ENCODE data around the gene ZNF579. TPM values are rescaled to one million over a fixed set of nuclear protein-coding genes. Genes with fewer than 3 reads are reported as not detected.
A peak's percentile ranks its signal among the peaks of the same experiment; 100 is the strongest.

Gene ZNF579
- total RNA-seq, 1 donor from 2014 or later = 58.0 TPM

DNA sequence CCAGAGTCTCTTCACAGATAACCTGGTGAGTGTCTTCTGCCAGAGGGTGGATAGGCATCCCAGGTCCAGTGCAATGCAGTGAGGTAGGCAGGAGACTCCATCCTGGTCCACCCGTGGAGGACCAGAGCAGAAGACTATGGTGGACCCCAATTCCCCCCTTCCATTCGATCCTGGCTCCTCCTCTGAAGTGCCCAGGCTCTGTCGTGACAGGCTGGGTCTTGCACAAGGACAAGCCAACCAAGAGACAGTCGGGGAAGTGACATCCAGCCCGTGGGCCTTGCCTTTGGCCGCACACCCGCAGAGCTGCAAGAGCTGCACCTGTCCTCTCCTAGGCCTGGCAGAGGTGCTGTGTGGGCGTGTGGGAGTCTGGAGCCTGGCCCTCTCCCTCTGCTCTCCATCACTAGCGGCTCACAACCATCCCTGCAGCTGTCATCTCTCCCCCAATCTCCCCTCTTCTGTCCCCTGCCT lies 40.6 kb upstream of the ZNF579 start:
- H3K79me2 ChIP-seq (ENCODE audit: insufficient read depth, low read length) = peaks cover 8% of the 10 kb centered on the region
- Mint-ChIP-seq H3K4me1 (ENCODE audit: low read depth, unreplicated experiment) (peaks cover 6% of the 10 kb centered on the region), H3K36me3 (ENCODE audit: low read depth, unreplicated experiment) (peaks cover 8% of the 10 kb centered on the region), H3K27me3 (ENCODE audit: low read depth, unreplicated experiment) (no peaks in the 10 kb centered on the region), H3K27ac (ENCODE audit: unreplicated experiment) (no peak overlapping the region), H3K9me3 (ENCODE audit: unreplicated experiment) (no peaks in the 10 kb centered on the region), H3K4me3 (ENCODE audit: unreplicated experiment) (no peak overlapping the region)
- no peaks in the 10 kb centered on the region for H3K4me1 ChIP-seq (ENCODE audit: insufficient read depth, low read length)
- H3K9me3 ChIP-seq (ENCODE audit: insufficient read depth, low read depth, low read length) = no peaks in the 10 kb centered on the region
- peaks cover 17% of the 10 kb centered on the region for H4K20me1 ChIP-seq (ENCODE audit: insufficient read depth, low read length)
- FAIRE-seq (no peak), DNase-seq (ENCODE audit: low read depth) (no peak)
- no peak overlapping the region for H3K4me3 ChIP-seq (ENCODE audit: insufficient read depth, low read depth, low read length)
- no peak for TF ChIP-seq EZH2 (IDR thresholded peaks at IDR 0.05; ENCODE audit: insufficient read depth, low read length)
- TF ChIP-seq, protein P1, sequence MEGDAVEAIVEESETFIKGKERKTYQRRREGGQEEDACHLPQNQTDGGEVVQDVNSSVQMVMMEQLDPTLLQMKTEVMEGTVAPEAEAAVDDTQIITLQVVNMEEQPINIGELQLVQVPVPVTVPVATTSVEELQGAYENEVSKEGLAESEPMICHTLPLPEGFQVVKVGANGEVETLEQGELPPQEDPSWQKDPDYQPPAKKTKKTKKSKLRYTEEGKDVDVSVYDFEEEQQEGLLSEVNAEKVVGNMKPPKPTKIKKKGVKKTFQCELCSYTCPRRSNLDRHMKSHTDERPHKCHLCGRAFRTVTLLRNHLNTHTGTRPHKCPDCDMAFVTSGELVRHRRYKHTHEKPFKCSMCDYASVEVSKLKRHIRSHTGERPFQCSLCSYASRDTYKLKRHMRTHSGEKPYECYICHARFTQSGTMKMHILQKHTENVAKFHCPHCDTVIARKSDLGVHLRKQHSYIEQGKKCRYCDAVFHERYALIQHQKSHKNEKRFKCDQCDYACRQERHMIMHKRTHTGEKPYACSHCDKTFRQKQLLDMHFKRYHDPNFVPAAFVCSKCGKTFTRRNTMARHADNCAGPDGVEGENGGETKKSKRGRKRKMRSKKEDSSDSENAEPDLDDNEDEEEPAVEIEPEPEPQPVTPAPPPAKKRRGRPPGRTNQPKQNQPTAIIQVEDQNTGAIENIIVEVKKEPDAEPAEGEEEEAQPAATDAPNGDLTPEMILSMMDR (IDR thresholded peaks at IDR 0.05; ENCODE audit: insufficient read depth, low read depth, low read length) = no peak
- no peak overlapping the region for H2AFZ ChIP-seq (ENCODE audit: low read depth, low read length)
- no peak overlapping the region for H3K9ac ChIP-seq (ENCODE audit: low read length)
- no peak overlapping the region for H3K4me2 ChIP-seq (ENCODE audit: low read length)
- no peaks in the 10 kb centered on the region for H3K36me3 ChIP-seq (ENCODE audit: insufficient read depth, low read length)
- H3K27me3 ChIP-seq (ENCODE audit: insufficient read depth, low read length) = no peaks in the 10 kb centered on the region
- no peak overlapping the region for H3K27ac ChIP-seq (ENCODE audit: low read depth, low read length)

DNA sequence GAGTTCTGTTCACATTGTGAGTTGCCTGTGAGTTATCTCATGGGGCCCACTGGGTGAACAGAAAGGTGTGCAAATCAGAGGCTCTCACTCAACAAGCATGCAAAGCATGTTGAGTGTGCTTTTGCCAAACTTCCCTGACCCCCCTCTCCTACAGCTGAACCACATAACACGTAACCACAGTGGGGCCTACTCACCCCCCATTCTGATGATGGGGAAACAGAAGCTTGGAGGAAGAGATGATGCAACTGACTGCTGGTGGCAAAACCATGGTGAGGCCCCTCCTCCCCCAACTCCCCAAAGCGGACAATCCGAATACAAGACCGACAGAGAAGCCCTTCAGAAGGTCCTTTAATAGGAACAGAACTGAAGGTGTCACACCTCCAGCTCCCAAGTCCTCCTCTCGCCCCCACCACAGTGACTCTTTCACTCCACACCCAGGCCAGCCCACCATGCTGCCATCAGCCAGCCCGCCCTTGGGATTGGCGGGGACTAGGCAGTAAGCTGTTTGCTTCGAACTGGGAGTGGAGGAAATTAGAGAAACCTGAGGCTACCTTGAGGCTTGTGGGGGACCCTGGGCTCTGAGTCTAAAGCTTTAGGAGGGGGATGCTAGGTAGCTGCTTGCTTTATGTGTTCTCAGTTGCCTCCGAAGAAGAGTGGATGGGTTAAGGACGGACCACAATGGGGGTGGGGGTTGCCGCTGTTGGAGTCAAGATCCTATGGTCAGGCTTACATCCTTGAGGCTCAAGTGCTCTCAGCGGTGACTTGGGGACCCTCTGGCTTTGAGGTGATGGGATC lies 40.0 kb upstream of the ZNF579 start:
- FAIRE-seq = peak; percentile 34
- DNase-seq (ENCODE audit: low read depth) = no peak

More for the DNA sequence above, 40.0 kb upstream of the ZNF579 start:
- peaks cover 12% of the 10 kb centered on the region for H3K79me2 ChIP-seq (ENCODE audit: insufficient read depth, low read length)
- no peaks in the 10 kb centered on the region for H3K4me1 ChIP-seq (ENCODE audit: insufficient read depth, low read length)
- no peak overlapping the region for H3K4me2 ChIP-seq (ENCODE audit: low read length)
- Mint-ChIP-seq H3K27me3 (ENCODE audit: low read depth, unreplicated experiment) (no peaks in the 10 kb centered on the region), H3K9me3 (ENCODE audit: unreplicated experiment) (no peaks in the 10 kb centered on the region), H3K36me3 (ENCODE audit: low read depth, unreplicated experiment) (peaks cover 8% of the 10 kb centered on the region), H3K27ac (ENCODE audit: unreplicated experiment) (peak overlapping the region; percentile 53), H3K4me3 (ENCODE audit: unreplicated experiment) (no peak overlapping the region), H3K4me1 (ENCODE audit: low read depth, unreplicated experiment) (peaks cover 6% of the 10 kb centered on the region)
- no peak overlapping the region for H3K9ac ChIP-seq (ENCODE audit: low read length)
- TF ChIP-seq, protein P1 (IDR thresholded peaks at IDR 0.05; ENCODE audit: insufficient read depth, low read depth, low read length) = no peak
- TF ChIP-seq EZH2 (IDR thresholded peaks at IDR 0.05; ENCODE audit: insufficient read depth, low read length) = no peak
- H3K9me3 ChIP-seq (ENCODE audit: insufficient read depth, low read depth, low read length) = no peaks in the 10 kb centered on the region
- peaks cover 17% of the 10 kb centered on the region for H4K20me1 ChIP-seq (ENCODE audit: insufficient read depth, low read length)
- H2AFZ ChIP-seq (ENCODE audit: low read depth, low read length) = no peak overlapping the region
- no peaks in the 10 kb centered on the region for H3K27me3 ChIP-seq (ENCODE audit: insufficient read depth, low read length)
- no peak overlapping the region for H3K4me3 ChIP-seq (ENCODE audit: insufficient read depth, low read depth, low read length)
- no peak overlapping the region for H3K27ac ChIP-seq (ENCODE audit: low read depth, low read length)
- H3K36me3 ChIP-seq (ENCODE audit: insufficient read depth, low read length) = no peaks in the 10 kb centered on the region

Data from astrocyte (in vitro differentiated cells and primary cell).